GM19239 (cell line): ENCODE results near the gene ARID5A.
A peak's percentile ranks its signal among the peaks of the same experiment; 100 is the strongest.
"Not testable (repeated sequence)": the region's sequence is repeated elsewhere in the genome, so short reads cannot be mapped to it uniquely, and the experiment has no call there.

ENCODE experiments used
- DNase-seq: peaks from one replicate; pipeline ENCODE4 v3.0.0; 2011; ENCODE audit warnings: low spot score; ENCODE audit not compliant: insufficient read length
- FAIRE-seq: peaks from 2 replicates; lab custom pipeline; 2011; peaks lifted over from hg19 to GRCh38; lab: Jason Lieb, UNC

ARID5A gene, protein sequence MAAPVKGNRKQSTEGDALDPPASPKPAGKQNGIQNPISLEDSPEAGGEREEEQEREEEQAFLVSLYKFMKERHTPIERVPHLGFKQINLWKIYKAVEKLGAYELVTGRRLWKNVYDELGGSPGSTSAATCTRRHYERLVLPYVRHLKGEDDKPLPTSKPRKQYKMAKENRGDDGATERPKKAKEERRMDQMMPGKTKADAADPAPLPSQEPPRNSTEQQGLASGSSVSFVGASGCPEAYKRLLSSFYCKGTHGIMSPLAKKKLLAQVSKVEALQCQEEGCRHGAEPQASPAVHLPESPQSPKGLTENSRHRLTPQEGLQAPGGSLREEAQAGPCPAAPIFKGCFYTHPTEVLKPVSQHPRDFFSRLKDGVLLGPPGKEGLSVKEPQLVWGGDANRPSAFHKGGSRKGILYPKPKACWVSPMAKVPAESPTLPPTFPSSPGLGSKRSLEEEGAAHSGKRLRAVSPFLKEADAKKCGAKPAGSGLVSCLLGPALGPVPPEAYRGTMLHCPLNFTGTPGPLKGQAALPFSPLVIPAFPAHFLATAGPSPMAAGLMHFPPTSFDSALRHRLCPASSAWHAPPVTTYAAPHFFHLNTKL

DNA sequence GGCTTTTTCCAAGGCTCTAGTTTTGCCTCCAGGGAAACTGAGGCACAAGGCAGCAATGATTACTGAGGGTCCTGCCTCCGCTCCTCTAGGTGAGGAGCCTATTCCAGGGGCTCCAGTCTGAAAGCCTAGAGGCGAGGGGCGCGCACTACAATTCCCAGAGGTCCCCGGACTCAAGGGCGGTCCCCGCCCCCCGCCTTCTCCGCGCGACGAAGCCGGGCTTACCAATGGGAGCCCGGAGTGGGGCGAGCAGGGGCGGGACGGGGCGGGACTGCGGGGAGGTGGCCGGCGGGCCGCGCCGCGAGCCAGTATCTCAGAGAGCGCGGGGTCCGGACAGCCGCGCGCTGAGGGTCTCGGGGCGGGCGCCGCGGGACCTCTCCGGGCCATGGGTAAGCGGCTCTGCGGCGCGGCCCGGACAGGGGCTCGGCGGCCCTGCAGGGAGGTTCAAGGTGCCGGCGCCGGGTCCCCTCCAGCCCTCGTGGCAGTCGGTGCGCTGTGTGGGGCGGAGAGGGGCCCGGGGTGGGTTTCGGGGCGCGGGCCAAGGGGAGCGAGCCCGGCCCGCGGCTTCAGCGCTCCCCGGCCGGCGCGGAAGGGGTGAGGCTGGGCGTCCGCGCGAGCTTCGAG lies at the start of gene ARID5A:
Gene ARID5A, plus strand, starts transcription at position 308 of the 621 bp plus-strand sequence. Its CDS starts 75 bp downstream, at position 383.
- FAIRE-seq (no peak), DNase-seq (peak; percentile 77)

DNA sequence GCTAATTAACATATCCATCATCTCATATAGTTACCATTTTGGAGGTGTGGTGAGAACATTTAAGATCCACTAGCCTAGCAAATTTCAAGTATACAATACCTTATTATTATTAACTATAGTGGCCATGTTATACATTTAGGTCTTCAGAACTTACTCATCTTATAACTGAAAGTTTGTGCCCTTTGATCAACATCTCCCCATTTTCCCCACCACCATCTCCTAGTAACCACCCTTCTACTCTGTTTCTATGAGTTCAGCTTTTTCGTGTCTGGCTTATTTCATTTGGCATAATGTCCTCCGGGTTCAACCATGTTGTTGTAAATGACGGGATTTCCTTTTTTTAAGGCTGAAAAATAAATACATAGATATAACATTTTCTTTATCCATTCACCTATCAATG lies 47.3 kb upstream of the ARID5A start:
- no peak for DNase-seq
- FAIRE-seq: peak; percentile 26

- FAIRE-seq (peak; percentile 49), DNase-seq (no peak)
These were observed 46.9 kb upstream of the ARID5A start for GRCh38 chr2:96489663-96490062.

- FAIRE-seq (peak; percentile 28), DNase-seq (no peak)
These were observed 44.6 kb upstream of the ARID5A start for GRCh38 chr2:96491860-96492497.

- FAIRE-seq: no peak
- no peak for DNase-seq
These were observed 43.5 kb upstream of the ARID5A start for GRCh38 chr2:96493072-96493471.

DNA sequence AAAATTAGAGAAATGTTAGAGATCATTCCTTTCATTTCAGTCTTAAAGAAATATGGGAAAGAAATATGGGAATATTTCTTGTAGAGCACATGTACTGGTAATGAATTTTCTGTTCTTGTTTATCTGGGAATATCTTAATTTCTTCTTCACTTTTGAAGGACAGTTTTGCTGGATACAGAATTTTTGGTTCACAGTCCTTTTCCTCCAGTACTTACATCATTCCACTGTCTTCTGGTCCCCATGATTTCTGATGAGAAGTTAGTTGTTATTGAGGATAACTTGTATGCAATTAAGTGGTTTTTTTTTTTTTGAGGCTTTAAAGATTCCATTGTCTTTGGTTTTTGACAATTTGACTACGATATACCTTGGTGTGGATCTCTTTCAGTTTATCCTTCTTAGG lies 42.4 kb upstream of the ARID5A start:
- DNase-seq (no peak), FAIRE-seq (no peak)

- DNase-seq (no peak), FAIRE-seq (no peak)
These were observed 40.4 kb upstream of the ARID5A start for GRCh38 chr2:96495982-96496629.

DNA sequence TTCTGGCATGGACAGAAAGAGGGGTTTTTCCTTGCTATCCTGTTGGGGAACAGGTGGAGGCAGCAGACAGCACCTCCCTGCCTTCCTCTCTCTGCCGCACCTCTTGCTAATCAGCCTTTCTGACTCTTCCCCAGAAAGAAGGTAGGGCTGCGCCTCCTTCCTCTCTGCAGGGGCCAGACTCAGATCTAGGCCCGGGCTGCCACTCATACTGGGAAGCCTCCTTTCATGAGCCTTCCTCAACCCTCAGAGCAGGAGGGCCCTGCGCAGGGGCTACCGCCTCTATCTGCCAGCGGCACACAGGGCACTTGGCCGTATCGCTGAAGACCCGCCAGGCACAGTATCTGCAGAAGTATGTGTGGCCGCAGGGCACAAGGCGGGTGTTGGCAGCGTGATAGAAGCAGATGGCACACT lies 38.5 kb upstream of the ARID5A start:
- FAIRE-seq (no peak), DNase-seq (no peak)

DNA sequence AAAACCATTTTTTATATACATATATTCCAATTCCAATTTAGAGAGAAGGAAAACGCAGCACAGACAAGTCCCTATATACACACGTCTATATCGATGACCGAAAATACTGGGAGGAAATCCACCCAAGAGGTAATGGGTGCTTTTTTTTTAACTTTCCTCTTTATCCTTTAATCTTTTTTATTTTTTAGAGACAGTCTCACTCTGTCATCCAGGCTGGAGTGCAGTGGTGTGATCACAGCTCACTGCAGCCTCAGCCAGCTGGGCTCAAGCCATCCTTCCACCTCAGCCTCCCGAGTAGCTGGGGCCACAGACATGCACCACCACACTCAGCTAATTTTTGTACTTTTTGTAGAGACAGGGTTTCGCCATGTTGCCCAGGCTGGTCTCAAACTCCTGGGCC lies 37.9 kb upstream of the ARID5A start:
- FAIRE-seq, DNase-seq: not testable (repeated sequence)

- DNase-seq (no peak), FAIRE-seq (no peak)
These were observed 37.2 kb upstream of the ARID5A start for GRCh38 chr2:96499061-96499960.

DNA sequence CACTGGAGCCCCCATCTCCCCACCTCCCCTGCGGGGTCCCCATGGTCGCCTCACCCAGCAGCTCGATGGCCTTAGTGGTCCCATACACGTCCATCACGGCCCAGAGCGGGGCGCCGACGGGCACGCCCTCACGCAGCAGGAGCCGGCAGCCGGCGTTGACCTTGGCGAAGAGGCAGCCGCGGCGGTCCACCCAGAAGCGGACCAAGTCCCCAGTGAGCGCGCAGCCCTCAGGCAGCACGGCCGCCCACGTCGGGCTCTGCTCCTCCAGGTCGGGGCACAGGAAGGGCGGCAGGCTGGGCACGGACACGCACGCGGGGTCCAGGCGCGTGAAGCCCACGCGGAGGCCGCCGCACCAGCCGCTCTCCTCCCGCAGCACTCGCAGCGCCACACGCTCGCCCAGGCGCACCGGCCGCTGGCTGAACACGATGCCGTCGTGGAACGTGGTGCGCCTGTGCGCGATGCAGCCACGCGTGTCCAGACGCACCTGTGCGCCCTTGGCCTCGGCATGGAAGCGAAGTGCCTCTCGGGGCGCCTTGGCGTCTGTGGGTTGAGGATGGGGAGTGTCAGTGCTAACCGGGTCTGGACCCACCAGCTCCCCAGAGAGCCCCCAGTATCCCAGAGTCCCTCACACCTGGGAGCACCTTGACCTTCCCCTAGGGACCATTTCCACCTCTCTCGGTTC lies 36.0 kb upstream of the ARID5A start:
- FAIRE-seq (no peak), DNase-seq (no peak)

DNA sequence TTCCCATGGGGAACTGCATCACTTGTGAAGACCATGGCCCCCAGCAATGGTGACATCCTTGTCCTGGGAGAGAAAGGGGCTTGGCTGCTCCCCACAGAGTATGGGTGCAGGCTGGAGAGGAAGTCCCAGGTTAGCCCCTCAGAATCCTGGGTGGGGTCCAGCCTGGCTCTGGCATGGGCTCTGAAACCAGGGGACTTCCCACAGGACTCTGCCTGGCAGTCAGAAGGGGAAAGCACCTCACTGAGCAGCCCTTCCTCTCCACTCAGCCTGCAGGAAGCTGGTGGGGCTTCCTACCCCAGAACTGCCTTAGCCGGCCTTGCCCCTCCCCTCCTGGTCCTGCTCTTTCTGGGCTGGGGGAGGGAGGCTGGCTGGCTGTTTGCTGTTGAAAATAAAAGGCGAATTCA lies 35.1 kb upstream of the ARID5A start:
- FAIRE-seq (peak; percentile 79), DNase-seq (no peak)

DNA sequence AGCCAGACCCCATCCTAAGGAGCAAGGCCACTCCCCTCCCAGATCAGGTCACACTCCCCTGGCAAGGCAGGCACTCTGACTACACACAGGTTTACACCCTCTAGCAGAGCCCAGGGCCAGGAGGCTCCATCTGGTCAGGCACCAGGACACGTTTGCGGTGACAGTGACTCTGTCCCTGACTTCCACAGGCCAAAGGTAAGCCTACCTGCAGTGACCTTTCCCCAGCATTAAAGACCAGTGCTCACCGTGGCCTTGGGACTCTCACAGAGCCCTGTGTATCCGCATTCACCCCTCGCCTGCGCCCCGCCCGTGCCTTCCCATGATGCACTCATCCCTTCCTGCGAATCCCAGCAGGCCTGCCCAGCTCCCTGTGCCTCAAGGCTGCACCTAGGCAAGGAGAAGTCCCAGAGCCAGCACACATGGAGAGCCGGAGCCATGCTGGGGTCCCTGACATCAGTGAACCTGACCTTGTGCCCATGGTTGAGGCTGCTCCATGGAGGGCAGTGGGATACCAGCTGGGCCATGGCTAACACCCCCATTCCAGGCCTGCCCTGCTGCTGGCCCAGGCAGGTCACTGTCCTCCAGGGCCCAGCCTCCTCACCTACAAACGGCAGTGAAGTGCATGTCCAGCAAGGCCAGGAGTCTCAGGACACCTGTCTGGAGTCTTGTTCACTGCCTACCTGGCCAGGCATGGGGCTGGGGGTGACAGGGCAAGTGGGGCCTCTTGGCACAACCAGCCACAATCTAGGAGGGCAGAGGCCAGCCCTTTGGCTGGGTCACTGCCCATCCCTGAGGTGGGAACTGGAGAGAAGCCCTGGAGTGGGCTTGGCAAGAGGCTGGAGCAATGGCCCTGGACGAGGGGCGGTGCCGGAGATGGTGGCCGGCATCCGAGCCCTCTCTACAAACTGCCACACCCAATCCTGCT lies 34.4 kb upstream of the ARID5A start:
- FAIRE-seq: peak; percentile 14
- no peak for DNase-seq

- no peak for DNase-seq
- FAIRE-seq: no peak
These were observed 33.5 kb upstream of the ARID5A start for GRCh38 chr2:96502891-96503636.

DNA sequence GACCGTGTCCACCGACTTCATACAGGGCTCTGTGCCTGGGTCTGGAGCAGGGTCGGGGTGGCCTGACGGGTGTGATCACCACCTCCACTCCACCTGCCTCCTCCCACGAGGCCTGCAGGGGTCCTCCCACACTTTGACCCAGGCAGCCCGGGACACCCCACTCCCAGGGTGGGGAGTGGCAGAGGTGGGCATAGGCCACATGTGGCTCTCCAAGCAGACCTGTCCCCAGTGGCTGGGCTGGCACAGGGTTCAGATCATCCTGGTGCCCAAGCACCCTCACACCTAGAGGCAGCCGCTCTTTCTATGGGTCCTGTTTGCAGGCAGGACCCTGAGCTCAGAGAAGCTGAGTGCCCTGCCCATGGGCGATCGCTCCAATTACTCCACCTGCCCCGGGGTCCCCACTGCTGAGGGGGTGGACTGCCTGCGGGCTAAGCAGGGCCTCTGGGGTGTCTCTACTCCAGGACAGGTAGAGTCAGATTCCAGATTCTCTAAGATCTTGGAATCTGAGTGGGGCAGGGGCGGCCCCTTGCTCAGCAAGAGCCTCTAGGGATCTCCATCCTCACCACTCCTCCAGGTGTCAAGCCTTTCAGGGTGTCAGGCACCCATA lies 32.8 kb upstream of the ARID5A start:
- FAIRE-seq (no peak), DNase-seq (no peak)

DNA sequence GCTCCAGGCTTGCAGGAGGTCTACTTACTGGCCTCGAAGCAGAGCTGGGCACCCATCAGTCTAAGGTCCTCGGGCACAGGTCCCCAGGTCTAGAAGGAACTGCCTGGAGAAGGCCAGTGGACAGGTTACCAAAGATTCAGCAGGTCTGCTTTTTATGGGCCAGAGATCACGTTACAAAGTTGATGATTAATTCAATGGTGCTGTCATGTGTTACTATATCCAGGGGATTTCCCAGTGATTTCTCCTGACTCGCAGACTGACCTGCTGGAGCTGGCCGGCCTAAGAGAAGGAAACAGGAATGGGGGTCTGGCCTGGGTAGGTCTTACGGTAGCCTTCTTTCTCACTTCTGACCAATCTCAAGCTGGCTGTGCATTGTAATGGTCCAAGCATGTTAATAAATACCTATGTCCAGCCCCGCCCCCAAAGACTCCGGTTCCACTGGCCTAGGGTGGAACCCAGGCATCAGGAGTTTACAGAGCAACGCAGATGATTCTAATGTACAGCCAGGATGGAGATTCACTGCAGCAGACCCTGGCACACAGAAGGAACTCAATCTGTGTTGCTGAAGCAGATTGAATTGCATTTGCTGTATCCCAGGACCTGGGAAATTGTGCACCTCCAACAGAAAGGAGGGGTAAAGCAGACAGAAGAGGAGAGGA lies 31.2 kb upstream of the ARID5A start, which contains the start of gene NEURL3:
Gene NEURL3, minus strand, starts transcription at position 127 of the 659 bp plus-strand sequence. Its CDS starts 71 bp downstream, at position 56.
- no peak for DNase-seq
- no peak for FAIRE-seq
